ENCODE results near the gene ARMC3. TPM values are rescaled to one million over a fixed set of nuclear protein-coding genes. Genes with fewer than 3 reads are reported as not detected.

The ARMC3 gene
- total and polyA plus RNA-seq, 8 donors = 0.05 to 0.25 TPM; not detected in 6

- H3K27me3 ChIP-seq = no peaks in the 10 kb centered on the region
- H3K9me3 ChIP-seq = no peaks in the 10 kb centered on the region
- no peak overlapping the region for H3K27ac ChIP-seq
- FAIRE-seq (no peak), ATAC-seq (peak; percentile 33 to 68 (median 46)), DNase-seq (no peak)
- WGBS, 2 donors = 16 to 21% methylated on average over 8 of the region's 8 CpGs
- H3K4me1 ChIP-seq = no peaks in the 10 kb centered on the region
- no peak overlapping the region for H3K4me3 ChIP-seq
- TF ChIP-seq, protein P1, sequence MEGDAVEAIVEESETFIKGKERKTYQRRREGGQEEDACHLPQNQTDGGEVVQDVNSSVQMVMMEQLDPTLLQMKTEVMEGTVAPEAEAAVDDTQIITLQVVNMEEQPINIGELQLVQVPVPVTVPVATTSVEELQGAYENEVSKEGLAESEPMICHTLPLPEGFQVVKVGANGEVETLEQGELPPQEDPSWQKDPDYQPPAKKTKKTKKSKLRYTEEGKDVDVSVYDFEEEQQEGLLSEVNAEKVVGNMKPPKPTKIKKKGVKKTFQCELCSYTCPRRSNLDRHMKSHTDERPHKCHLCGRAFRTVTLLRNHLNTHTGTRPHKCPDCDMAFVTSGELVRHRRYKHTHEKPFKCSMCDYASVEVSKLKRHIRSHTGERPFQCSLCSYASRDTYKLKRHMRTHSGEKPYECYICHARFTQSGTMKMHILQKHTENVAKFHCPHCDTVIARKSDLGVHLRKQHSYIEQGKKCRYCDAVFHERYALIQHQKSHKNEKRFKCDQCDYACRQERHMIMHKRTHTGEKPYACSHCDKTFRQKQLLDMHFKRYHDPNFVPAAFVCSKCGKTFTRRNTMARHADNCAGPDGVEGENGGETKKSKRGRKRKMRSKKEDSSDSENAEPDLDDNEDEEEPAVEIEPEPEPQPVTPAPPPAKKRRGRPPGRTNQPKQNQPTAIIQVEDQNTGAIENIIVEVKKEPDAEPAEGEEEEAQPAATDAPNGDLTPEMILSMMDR (IDR thresholded peaks at IDR 0.05) = no peak
- intact Hi-C loops (cut with DNase I) = loop anchor here in 1 of 3 donors (10.0 kb wide), 1 partner anchor 988 kb away; the partner anchor contains the start of gene DNAJC1
- no peaks in the 10 kb centered on the region for H3K36me3 ChIP-seq
Observed at GRCh38 chr10:22992621-22993020, 64.8 kb downstream of the ARMC3 start.

DNA sequence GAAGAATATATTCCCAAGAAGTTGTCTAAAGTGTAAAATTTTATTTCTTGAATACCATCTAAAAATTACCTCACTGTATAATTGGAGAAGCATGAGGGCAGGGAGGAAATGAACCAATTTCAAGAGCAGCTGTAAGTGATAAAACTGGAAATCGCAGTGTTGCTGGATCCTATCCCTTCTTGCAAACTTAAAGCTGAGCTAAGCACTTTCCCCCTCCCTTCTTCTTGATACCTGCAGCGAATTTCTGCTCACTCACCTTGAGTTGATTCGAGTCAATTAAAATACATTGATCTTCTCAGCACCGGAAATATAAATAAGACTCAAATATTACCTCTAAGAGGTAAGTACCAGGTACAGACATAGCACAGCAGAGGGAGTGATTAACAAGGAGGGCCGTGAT lies 65.5 kb downstream of the ARMC3 start:
- intact Hi-C loops (cut with DNase I) = loop anchor here in 1 of 3 donors (10.0 kb wide), 1 partner anchor 989 kb away; the partner anchor contains the start of gene DNAJC1

DNA sequence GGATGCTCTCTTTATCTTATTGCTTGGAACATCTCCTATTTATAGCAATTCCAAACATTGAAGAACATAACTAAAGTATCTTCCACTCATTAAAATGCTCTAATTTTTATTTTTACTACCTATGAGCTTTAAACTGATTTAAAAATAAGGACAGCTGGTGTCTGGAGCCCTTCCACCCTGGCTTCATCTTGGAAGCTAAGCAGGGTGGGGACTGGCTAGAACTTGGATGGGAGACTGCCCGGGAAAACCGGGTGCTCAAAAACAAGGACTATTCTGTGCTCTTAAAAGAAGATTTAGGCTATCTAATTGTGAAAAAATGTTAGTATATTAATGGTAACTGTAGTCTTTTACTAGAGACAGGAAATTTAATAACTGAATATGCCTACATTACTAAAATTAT lies 69.2 kb downstream of the ARMC3 start:
- peak in 1 of 4 donors; percentile 30 for ATAC-seq

More for the DNA sequence above, 65.5 kb downstream of the ARMC3 start:
- H3K4me3 ChIP-seq = no peak overlapping the region
- FAIRE-seq (no peak), ATAC-seq (no peak), DNase-seq (no peak)
- TF ChIP-seq, protein P1 (IDR thresholded peaks at IDR 0.05) = no peak
- H3K27me3 ChIP-seq = no peaks in the 10 kb centered on the region
- no peaks in the 10 kb centered on the region for H3K9me3 ChIP-seq
- H3K27ac ChIP-seq = no peak overlapping the region
- no peaks in the 10 kb centered on the region for H3K4me1 ChIP-seq
- 78 to 82% methylated on average over 5 of the region's 5 CpGs for WGBS, 2 donors
- no peaks in the 10 kb centered on the region for H3K36me3 ChIP-seq

DNA sequence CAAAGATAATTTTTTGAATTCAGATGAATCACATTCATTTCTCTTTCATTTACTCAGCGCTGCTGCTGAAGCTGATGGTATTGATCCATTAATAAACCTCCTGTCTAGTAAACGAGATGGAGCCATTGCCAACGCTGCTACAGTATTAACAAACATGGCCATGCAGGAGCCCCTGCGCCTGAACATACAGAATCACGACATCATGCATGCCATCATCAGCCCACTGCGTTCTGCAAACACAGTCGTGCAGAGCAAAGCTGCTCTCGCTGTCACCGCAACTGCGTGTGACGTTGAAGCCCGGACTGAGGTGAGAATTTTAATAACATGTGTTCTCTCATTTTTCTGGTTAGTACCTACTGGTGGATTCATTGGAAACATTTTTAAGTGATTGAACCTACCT lies 70.2 kb downstream of the ARMC3 start:
- Histone ChIP-seq H3K9me3 (no peaks in the 10 kb centered on the region), H3K27me3 (no peaks in the 10 kb centered on the region), H3K4me3 (no peak overlapping the region), H3K4me1 (no peaks in the 10 kb centered on the region), H3K27ac (no peak overlapping the region), H3K36me3 (no peaks in the 10 kb centered on the region)
- 82 to 87% methylated on average over 12 of the region's 12 CpGs for WGBS, 2 donors
- intact Hi-C loops (cut with DNase I) = loop anchor here in 1 of 3 donors (10.0 kb wide), 1 partner anchor 993 kb away; the partner anchor contains the start of gene DNAJC1
- TF ChIP-seq, protein P1 (IDR thresholded peaks at IDR 0.05) = no peak
- ATAC-seq = no peak
- FAIRE-seq = no peak
- DNase-seq = no peak

More for the DNA sequence above, 69.2 kb downstream of the ARMC3 start:
- DNase-seq = no peak
- Histone ChIP-seq H3K36me3 (no peaks in the 10 kb centered on the region), H3K27ac (no peak overlapping the region), H3K27me3 (no peaks in the 10 kb centered on the region), H3K4me3 (no peak overlapping the region), H3K4me1 (no peaks in the 10 kb centered on the region), H3K9me3 (no peaks in the 10 kb centered on the region)
- TF ChIP-seq, protein P1 (IDR thresholded peaks at IDR 0.05) = no peak
- WGBS, 2 donors = 55 to 65% methylated on average over 2 of the region's 2 CpGs
- intact Hi-C loops (cut with DNase I) = loop anchor here in 1 of 3 donors (10.0 kb wide), 1 partner anchor 992 kb away; the partner anchor contains the start of gene DNAJC1
- FAIRE-seq = no peak

GRCh38 chr10:22999942-23000341 lies 72.1 kb downstream of the ARMC3 start:
- TF ChIP-seq, protein P1 (IDR thresholded peaks at IDR 0.05) = no peak
- H3K9me3 ChIP-seq = no peaks in the 10 kb centered on the region
- FAIRE-seq (no peak), DNase-seq (no peak), ATAC-seq (no peak)
- WGBS, 2 donors = 55 to 65% methylated on average over 2 of the region's 2 CpGs
- no peaks in the 10 kb centered on the region for H3K4me1 ChIP-seq
- intact Hi-C loops (cut with DNase I) = loop anchor here in 1 of 3 donors (10.0 kb wide), 1 partner anchor 995 kb away; the partner anchor contains the start of gene DNAJC1
- H3K36me3 ChIP-seq = no peaks in the 10 kb centered on the region
- no peaks in the 10 kb centered on the region for H3K27me3 ChIP-seq
- H3K4me3 ChIP-seq = no peak overlapping the region
- H3K27ac ChIP-seq = no peak overlapping the region
